Activated T-helper 1 cell treated with Interleukin-2 at 50 U/mL for 16 hours (primary cell): ENCODE data around the gene RHCG.

Source experiments
- DNase-seq: peaks from one replicate; pipeline ENCODE4 v3.0.0-alpha.2; 2020; ENCODE audit warnings: low read depth

RHCG gene

GRCh38 chr15:89444241-89445225 is 51.9 kb downstream of the RHCG start:
- DNase-seq = no peak

GRCh38 chr15:89443581-89443980 is 52.8 kb downstream of the RHCG start:
- no peak for DNase-seq

- no peak for DNase-seq
Observed at GRCh38 chr15:89442671-89443307, 53.6 kb downstream of the RHCG start.

DNA sequence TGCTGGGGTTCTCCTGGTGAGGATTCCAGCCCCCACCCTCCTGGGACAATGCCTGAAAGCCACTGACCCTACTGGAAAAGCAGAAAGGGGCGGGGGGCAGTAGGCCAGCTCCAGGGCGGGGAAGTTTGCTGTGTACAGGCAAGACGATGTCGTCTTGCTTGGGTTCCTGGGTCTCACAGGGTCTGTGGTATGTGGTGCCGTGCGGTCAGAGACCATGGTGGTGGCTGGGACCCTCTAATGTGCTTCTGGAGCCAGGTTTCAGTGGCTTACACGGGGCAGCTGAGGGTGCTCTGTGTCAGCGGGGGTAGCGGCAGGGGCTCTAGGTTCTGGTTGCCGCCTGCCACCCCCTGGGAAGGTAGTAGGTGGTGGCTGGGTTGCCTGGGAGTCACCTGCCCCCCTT is 54.2 kb downstream of the RHCG start:
- no peak for DNase-seq

DNA sequence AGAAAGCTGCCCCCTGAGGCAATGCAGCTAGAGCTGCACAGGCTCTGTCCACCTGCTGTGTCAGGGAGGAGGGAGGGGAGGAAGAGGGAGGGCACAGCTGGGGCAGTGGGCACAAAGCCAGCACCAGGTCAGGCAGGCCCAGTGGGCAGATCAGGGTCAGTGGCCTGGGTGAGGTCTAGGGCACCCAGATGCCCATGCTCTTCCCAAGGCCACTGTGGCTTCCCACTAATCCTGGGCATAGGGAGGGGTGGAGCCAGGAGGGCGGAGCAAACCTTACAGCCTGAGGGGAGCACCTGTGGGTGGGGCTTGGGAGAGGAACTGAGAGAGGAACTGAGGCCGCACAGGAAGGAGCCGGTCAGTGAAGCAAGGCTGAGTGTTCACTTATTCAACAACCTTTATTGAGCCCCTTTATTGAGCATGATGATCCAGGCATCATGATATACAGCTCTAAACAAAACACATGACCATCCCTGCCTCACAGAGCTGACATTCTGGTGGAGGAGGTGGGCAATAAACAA is 55.0 kb downstream of the RHCG start:
- no peak for DNase-seq

DNA sequence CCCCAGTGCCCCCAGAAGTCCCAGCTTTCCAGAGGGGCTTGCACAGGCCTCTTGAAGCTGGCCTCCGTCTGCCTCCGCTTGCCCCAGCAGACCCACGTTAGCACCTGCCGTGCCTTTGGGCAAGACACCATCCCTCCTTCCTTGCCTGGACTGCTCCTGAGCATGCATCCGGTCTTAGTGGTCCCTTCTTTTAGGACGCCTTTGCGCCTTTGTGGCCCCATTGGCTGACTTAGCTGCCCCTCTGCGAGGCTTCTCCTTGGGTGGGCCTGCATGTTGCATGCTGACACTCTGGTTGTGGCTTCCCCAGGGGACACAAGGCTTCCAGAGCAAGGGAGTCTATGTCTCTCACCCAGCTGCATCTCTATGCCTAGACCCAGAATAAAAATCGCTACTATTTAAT is 56.6 kb downstream of the RHCG start:
- DNase-seq = no peak

DNA sequence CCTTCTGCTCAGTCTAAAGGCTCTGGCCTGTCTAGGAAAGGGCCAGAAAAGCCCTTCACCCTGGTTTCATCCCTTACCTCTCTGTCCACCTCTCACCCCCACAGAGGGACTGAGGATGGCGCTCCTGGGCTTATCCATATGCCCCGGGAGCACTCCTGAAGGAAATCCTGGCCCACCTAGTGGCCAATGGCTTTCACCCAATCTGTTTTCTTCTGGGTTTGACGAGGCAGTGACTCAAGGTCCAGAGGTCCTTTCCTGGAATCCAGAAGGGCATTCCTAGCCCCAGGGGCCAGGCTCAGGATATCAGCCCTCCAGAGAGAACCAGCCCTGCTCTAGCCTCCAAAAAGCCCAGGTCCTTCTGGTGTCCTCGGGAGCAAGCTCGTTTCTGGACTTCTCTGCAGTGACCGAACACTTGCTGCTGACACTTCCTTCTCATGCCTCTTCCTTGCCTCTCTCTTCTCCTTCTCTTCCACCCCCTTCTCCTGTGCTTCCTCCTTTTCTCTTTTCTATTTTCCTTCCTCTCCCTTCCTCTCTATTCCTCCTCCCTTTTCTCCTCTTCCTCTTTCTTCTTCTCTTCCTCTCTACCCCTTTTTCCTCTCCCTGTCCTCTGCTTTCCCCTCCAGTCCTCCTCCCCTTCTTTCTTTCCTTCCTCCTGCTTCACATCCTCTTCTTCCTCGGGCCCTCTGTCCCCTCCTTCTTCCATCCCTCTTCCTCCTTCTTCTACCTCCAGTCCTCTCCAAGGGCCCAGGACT is 59.6 kb downstream of the RHCG start:
- DNase-seq = no peak

- DNase-seq = no peak
Observed at GRCh38 chr15:89435362-89435761, 61.0 kb downstream of the RHCG start.

GRCh38 chr15:89433686-89434085 is 62.7 kb downstream of the RHCG start:
- no peak for DNase-seq

DNA sequence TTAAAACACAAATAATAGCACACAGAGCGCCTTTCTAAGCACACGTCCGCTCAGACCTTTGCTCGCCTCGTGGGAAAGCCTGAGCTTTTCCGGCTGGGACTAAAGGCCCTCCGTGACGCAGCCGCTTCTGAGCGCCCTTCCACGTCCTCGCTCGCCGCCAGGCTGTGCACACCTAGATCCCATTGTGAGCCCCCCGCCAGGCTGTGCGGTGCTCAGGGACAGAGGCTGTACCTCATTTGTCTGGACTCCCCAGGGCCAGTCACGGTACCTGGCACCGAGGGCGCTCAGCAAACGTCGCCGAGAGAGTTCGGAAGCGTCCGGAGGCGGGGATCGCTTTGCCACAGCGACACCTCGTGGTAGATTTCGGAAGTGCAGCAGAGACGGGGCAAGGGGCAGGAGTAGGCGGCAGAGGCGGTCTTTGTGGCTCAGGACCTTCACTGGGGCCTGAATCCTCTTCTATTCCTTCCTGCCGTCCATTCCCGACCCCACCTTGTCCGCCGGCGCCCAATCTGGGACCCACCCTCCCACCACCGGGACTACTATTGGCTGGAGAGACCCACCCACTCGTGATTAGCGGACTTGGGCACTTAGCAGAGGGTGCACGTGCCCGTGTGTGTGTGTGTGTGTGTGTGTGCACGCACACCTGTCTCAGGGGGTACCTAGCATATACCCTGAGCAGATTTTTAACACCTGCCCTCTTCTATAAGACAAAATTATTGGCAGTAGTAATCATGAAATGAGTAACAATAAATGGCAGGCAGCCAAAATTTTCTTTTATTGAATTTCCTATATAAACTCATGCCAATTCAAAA is 65.6 kb downstream of the RHCG start:
- DNase-seq = peak; percentile 76

GRCh38 chr15:89429986-89430385 is 66.4 kb downstream of the RHCG start:
- no peak for DNase-seq

DNA sequence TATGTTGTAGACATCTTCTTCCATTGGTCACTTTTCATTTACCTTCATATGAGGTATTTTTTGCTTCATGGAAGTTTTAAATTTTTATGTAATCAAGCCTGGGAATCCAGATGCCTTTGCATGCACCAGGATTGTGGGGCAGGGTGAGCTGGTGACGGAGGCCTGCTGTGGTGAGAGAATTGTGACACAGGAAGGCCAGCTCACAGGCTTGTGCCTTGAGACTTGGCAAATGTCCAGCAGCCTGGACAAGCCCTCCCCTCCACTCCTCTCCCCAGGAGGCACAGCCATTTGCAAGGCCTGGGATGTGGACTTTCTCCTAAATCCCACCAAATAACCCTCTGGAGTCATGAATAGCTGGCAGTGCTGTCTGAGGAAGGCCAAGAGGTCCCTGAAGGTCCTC is 67.4 kb downstream of the RHCG start:
- DNase-seq = no peak

DNA sequence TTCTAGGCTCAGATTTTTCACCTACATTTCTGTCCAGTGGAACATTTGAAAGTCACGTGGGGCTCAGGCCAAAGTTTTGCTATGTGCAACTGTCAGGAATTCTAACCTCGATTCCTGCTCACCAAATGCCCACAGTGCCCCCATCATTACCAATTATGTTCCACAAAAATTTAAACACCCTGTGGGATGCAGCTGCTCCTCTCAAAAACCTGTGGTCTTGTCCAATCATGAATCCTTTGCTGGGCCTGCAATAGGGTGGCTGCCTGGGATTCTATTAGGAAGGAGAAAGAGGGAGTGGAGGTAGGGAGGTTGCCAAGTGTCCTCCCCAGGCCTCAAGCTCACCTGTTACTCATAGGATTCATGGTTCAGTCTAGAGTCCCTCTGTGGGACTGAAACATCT is 68.1 kb downstream of the RHCG start:
- no peak for DNase-seq

DNA sequence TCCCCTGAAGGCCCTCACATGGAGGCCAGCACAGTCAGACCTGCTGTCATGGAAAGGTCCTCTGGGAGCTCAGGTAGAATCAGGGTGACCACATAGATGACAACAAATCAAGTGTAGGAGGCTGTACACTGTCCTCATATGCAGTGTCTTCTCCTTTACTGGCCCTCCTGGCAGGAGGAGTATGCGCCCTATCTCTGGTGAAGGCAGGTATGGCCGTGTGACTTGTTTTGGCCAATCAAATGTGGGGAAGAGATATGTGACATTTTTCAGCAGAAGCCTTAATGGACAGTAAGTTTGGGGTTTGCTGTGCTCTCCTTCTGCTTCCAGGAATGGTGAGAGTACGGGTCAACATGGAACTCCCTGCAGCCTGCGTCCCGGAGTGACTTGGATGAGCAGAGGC is 69.9 kb downstream of the RHCG start:
- DNase-seq = no peak

DNA sequence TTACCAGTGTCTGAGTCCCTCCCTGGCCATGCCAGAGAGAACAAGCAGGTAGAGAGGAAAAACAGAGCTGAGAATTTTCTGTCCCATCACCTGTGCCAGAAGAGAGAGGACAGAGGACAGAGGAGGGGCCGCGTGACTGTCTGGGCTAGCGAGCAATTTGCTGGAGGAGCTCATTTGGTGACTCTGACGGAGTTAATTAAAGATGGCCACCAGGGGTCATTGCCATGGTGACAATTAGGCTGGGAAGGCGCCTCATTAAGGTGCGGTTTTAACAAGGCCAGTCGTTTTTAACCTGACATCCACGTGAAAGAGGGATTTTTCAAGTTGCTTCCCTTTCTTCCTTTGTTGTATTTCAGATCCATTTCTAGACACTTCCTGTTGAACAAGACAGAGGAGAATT is 72.4 kb downstream of the RHCG start:
- DNase-seq = no peak
